ENCODE measurements around the gene PTPN1. TPM values are rescaled to one million over a fixed set of nuclear protein-coding genes. Genes with fewer than 3 reads are reported as not detected.

Gene PTPN1
- total RNA-seq, 4 donors from 2014 or later = 13.8 to 40.4 (median 22.0) TPM

DNA sequence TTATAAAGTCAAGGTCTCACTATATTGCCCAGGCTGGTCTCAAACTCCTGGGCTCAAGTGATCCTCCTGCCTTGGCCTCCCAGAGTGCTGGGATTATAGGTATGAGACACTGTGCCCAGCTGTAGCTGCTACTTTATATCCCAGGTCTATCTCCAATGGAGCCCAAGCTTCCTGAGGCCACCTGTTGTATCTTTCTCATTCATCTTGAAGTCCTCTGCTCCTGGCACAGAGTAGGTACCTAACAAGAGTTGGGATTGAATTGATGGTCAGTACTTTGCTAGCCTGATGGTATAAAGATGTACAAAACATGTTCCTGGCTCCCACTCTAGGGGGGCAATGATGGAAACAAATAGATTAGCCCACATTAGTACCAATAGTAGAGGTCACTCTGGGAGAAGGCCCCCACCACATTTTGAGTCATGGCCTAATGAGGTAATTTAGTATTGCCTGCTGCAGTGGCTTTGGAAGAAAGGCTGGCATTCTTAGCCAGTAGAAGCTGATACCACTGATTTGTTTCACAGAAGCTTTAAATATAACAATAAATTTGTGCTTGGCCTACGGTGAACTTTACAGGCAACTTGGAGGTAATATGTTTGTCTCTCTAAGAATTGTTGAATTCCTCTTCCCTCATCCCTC lies 5.4 kb downstream of the PTPN1 start:
- Histone ChIP-seq H3K27ac (peak overlapping the region; percentile 19 to 81 (median 57)), H3K4me3 (no peak overlapping the region), H3K27me3 (no peaks in the 10 kb centered on the region), H3K9me3 (no peaks in the 10 kb centered on the region), H3K36me3 (no peaks in the 10 kb centered on the region), H3K4me1 (peaks cover 0 to 60% (median 27%) of the 10 kb centered on the region in 4 donors)
- DNase-seq = no peak
- TF ChIP-seq POLR2A (IDR thresholded peaks at IDR 0.05) (no peak), CTCF (IDR thresholded peaks at IDR 0.05) (no peak)

- no peaks in the 10 kb centered on the region for H3K9me3 ChIP-seq
- no peak for DNase-seq
- H3K36me3 ChIP-seq = no peaks in the 10 kb centered on the region
- no peaks in the 10 kb centered on the region for H3K27me3 ChIP-seq
- TF ChIP-seq POLR2A (IDR thresholded peaks at IDR 0.05) = no peak
- TF ChIP-seq CTCF (IDR thresholded peaks at IDR 0.05) = no peak
- peaks cover 0 to 64% (median 31%) of the 10 kb centered on the region in 4 donors for H3K4me1 ChIP-seq
- H3K27ac ChIP-seq = peak overlapping the region; percentile 32 to 81 (median 66)
- no peak overlapping the region for H3K4me3 ChIP-seq
Measured at GRCh38 chr20:50516180-50516934, 6.2 kb downstream of the PTPN1 start.

DNA sequence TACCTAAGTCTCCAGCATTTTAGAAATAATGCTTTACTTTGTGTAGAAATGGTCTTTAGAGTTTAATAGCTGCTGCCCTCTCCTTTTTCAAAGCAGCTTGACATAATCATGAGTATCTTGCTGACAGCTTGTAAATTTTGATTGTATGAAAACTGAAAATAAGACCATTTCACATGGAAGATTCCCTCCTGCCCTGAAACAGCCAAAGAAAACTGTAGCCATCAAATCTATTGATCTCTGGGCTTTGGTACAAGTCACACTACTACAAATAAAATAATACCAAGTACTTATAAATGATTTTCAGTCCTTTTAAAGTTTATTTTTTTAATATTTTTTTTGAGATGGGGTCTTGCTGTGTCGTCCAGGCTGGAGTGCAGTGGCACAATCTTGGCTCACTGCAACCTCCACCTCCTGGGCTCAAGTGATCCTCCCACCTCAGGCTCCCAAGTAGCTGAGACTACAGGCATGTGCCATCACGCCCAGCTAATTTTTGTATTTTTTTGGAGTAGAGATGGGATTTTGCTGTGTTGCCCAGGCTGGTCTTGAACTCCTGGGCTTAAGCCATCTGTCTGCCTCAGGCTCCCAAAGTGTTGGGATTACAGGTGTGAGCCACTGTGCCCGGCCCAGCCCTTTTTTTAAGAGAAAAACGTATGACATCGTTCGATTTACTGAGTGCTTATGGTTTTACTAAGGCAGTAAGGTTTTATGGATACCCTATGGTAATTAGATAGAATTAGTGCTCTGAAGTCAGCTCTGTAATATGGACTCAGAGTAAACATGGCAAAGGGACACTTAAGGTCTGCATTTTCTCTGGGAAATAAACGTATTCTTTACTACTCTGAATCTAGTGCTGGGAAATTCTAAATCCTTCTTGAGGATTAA lies 7.0 kb downstream of the PTPN1 start:
- Histone ChIP-seq H3K4me3 (no peak overlapping the region), H3K27me3 (no peaks in the 10 kb centered on the region), H3K27ac (peak overlapping the region; percentile 32 to 81 (median 66)), H3K36me3 (no peaks in the 10 kb centered on the region), H3K4me1 (peaks cover 0 to 58% (median 32%) of the 10 kb centered on the region in 4 donors), H3K9me3 (no peaks in the 10 kb centered on the region)
- TF ChIP-seq POLR2A (IDR thresholded peaks at IDR 0.05) (no peak), CTCF (IDR thresholded peaks at IDR 0.05) (no peak)
- DNase-seq = no peak

GRCh38 chr20:50517817-50518154 lies 7.6 kb downstream of the PTPN1 start:
- Histone ChIP-seq H3K27ac (peak overlapping the region; percentile 32 to 81 (median 66)), H3K4me1 (peaks cover 0 to 52% (median 29%) of the 10 kb centered on the region in 4 donors), H3K9me3 (no peaks in the 10 kb centered on the region), H3K36me3 (no peaks in the 10 kb centered on the region), H3K27me3 (no peaks in the 10 kb centered on the region), H3K4me3 (no peak overlapping the region)
- TF ChIP-seq CTCF (IDR thresholded peaks at IDR 0.05) = no peak
- TF ChIP-seq POLR2A (IDR thresholded peaks at IDR 0.05) = no peak
- peak in 2 of 3 donors; percentile 64 to 74 for DNase-seq

GRCh38 chr20:50518270-50518721 lies 8.1 kb downstream of the PTPN1 start:
- no peaks in the 10 kb centered on the region for H3K27me3 ChIP-seq
- peaks cover 0 to 51% (median 28%) of the 10 kb centered on the region in 4 donors for H3K4me1 ChIP-seq
- no peaks in the 10 kb centered on the region for H3K36me3 ChIP-seq
- DNase-seq = no peak
- peak overlapping the region; percentile 36 to 81 (median 66) for H3K27ac ChIP-seq
- no peak for TF ChIP-seq POLR2A (IDR thresholded peaks at IDR 0.05)
- no peak for TF ChIP-seq CTCF (IDR thresholded peaks at IDR 0.05)
- no peaks in the 10 kb centered on the region for H3K9me3 ChIP-seq
- no peak overlapping the region for H3K4me3 ChIP-seq

All from Peyer's patch (tissue), 4 donors.